HEK293T (cell line): ENCODE results near the gene POMGNT1.

Source experiments
- CTCF ChIA-PET: fragments of 350-600 bp; formaldehyde crosslinking; extraction: SDS; loops from one replicate; lab custom pipeline; 2021; ENCODE audit warnings: antibody characterized with exemption, inconsistent platforms; lab: Yijun Ruan, JAX
- POLR2A ChIA-PET: fragments of 350-600 bp; formaldehyde crosslinking; extraction: SDS; loops from one replicate; lab custom pipeline; 2020; ENCODE audit warnings: antibody characterized with exemption, inconsistent platforms; lab: Yijun Ruan, JAX
- DNase-seq: peaks from one replicate; pipeline ENCODE4 v3.0.0; 2012; ENCODE audit warnings: mixed read lengths; ENCODE audit errors: extremely low spot score
- ARNT ChIP-seq: fragments of 450-650 bp; IDR thresholded peaks from 2 replicates; pipeline ENCODE4 v1.6.1; 2017; ENCODE audit warnings: mild to moderate bottlenecking
- BHLHE40 ChIP-seq: fragments of 450-650 bp; IDR thresholded peaks from 2 replicates; pipeline ENCODE4 v1.6.1; 2016; ENCODE audit warnings: mild to moderate bottlenecking, moderate library complexity, borderline replicate concordance
- CTBP1 ChIP-seq: fragments of 450-650 bp; IDR thresholded peaks from 2 replicates; pipeline ENCODE4 v1.6.1; 2016; ENCODE audit warnings: borderline replicate concordance
- ELF4 ChIP-seq: fragments of 450-650 bp; IDR thresholded peaks from 2 replicates; pipeline ENCODE4 v1.6.1; 2017; ENCODE audit warnings: antibody characterized with exemption
- FOXA1 ChIP-seq: fragments of 450-650 bp; IDR thresholded peaks from 2 replicates; pipeline ENCODE4 v1.6.1; 2016; ENCODE audit warnings: mild to moderate bottlenecking
- FOXK2 ChIP-seq: fragments of 450-650 bp; IDR thresholded peaks from 2 replicates; pipeline ENCODE4 v1.6.1; 2016; ENCODE audit warnings: mild to moderate bottlenecking
- FOXM1 ChIP-seq: fragments of 450-650 bp; IDR thresholded peaks from 2 replicates; pipeline ENCODE4 v1.6.1; 2017; ENCODE audit warnings: mild to moderate bottlenecking, borderline replicate concordance
- HDGF ChIP-seq: fragments of 450-650 bp; IDR thresholded peaks from 2 replicates; pipeline ENCODE4 v1.6.1; 2017; ENCODE audit warnings: antibody characterized with exemption, borderline replicate concordance
- L3MBTL2 ChIP-seq: fragments of 450-650 bp; conservative IDR thresholded peaks from 2 replicates; pipeline ENCODE4 v1.6.1; 2016; ENCODE audit warnings: mild to moderate bottlenecking
- LEF1 ChIP-seq: fragments of 450-650 bp; IDR thresholded peaks from 2 replicates; pipeline ENCODE4 v1.6.1; 2017; ENCODE audit warnings: mild to moderate bottlenecking, borderline replicate concordance
- NFRKB ChIP-seq: fragments of 450-650 bp; IDR thresholded peaks from 2 replicates; pipeline ENCODE4 v1.6.1; 2016; ENCODE audit warnings: mild to moderate bottlenecking, moderate library complexity
- SP1 ChIP-seq: fragments of 450-650 bp; IDR thresholded peaks from 2 replicates; pipeline ENCODE4 v1.6.1; 2017
- SUZ12 ChIP-seq: fragments of 450-650 bp; IDR thresholded peaks from 2 replicates; pipeline ENCODE4 v1.6.1; 2016; ENCODE audit warnings: mild to moderate bottlenecking
- TARDBP ChIP-seq: fragments of 450-650 bp; IDR thresholded peaks from 2 replicates; pipeline ENCODE4 v1.6.1; 2016
- ZNF384 ChIP-seq: fragments of 450-650 bp; IDR thresholded peaks from 2 replicates; pipeline ENCODE4 v1.6.1; 2016
- TF ChIP-seq, protein P1 (sequence below): fragments of 450-650 bp; IDR thresholded peaks from 2 replicates; pipeline ENCODE4 v1.6.1; 2016

Gene POMGNT1

GRCh38 chr1:46166521-46167462, 31.4 kb downstream of the POMGNT1 start:
- ChIA-PET CTCF (interaction anchor here (0.6 kb wide), 1 partner anchor 12 kb away, joined by 5 read pairs; no protein-coding TSS in a partner anchor), POLR2A (no interaction called here)
- TF ChIP-seq ZNF384 (no peak), HDGF (no peak), TARDBP (no peak), CTBP1 (no peak), L3MBTL2 (no peak), FOXA1 (no peak), FOXK2 (no peak), BHLHE40 (no peak), NFRKB (no peak), ARNT (no peak), ELF4 (no peak)
- TF ChIP-seq, protein P1, sequence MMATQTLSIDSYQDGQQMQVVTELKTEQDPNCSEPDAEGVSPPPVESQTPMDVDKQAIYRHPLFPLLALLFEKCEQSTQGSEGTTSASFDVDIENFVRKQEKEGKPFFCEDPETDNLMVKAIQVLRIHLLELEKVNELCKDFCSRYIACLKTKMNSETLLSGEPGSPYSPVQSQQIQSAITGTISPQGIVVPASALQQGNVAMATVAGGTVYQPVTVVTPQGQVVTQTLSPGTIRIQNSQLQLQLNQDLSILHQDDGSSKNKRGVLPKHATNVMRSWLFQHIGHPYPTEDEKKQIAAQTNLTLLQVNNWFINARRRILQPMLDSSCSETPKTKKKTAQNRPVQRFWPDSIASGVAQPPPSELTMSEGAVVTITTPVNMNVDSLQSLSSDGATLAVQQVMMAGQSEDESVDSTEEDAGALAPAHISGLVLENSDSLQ = no peak
- no peak for DNase-seq

GRCh38 chr1:46160212-46160611, 38.0 kb downstream of the POMGNT1 start:
- TF ChIP-seq BHLHE40 (no peak), ZNF384 (no peak), FOXM1 (no peak), SP1 (no peak), LEF1 (no peak), TARDBP (no peak), ELF4 (no peak), SUZ12 (no peak), CTBP1 (no peak), FOXA1 (no peak), HDGF (no peak), NFRKB (no peak), L3MBTL2 (no peak), ARNT (no peak), FOXK2 (no peak)
- TF ChIP-seq, protein P1 = no peak
- CTCF ChIA-PET = no interaction called here
- DNase-seq = no peak
- POLR2A ChIA-PET = no interaction called here

- no peak for DNase-seq
- CTCF ChIA-PET = no interaction called here
- TF ChIP-seq ZNF384 (no peak), FOXM1 (no peak), FOXA1 (no peak), SP1 (no peak), BHLHE40 (no peak)
- TF ChIP-seq, protein P1 = no peak
- POLR2A ChIA-PET = interaction anchor here (1.7 kb wide), 1 partner anchor 27 kb away, joined by 4 read pairs; the partner anchor contains the start of gene PIK3R3
Measured at GRCh38 chr1:46159516-46159915, 38.7 kb downstream of the POMGNT1 start.

GRCh38 chr1:46158312-46159281, 39.6 kb downstream of the POMGNT1 start:
- POLR2A ChIA-PET = interaction anchor here (1.7 kb wide), 1 partner anchor 26 kb away, joined by 4 read pairs; the partner anchor contains the start of gene PIK3R3
- TF ChIP-seq BHLHE40 = no peak
- no peak for DNase-seq
- CTCF ChIA-PET = no interaction called here

- ChIA-PET POLR2A (interaction anchor here (1.7 kb wide), 1 partner anchor 26 kb away, joined by 4 read pairs; the partner anchor contains the start of gene PIK3R3), CTCF (no interaction called here)
- TF ChIP-seq ELF4 = no peak
- no peak for TF ChIP-seq ZNF384
- TF ChIP-seq SP1 = no peak
- DNase-seq = no peak
Measured at GRCh38 chr1:46157916-46158311, 40.3 kb downstream of the POMGNT1 start.

DNA sequence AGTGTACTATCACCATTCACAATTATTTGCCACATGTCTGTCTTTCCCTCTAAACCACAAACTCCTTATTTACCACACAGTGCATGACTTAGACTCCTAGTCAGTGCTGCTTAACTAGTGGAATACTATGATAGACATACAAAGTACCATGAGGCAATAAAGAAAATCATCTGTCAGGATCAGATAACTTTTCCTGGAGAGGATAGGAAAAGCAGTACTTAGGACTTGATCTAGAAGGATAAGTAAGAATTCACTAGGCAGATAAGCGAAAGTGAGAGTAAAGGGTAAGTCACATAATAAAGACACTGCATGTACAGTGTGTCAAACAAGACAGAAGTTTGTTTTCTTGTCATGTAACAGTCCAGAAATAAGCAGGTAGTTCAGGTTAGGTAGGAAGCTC, 44.5 kb downstream of the POMGNT1 start:
- no peak for DNase-seq
- POLR2A ChIA-PET = interaction anchor here (1.2 to 2.0 kb wide), 2 partner anchors 19 kb away, joined by 4 to 5 read pairs; no protein-coding TSS in a partner anchor
- CTCF ChIA-PET = no interaction called here
- TF ChIP-seq L3MBTL2 (no peak), FOXA1 (no peak), CTBP1 (no peak)
